A549 (cell line): ENCODE measurements around the gene PI4KA. TPM values are rescaled to one million over a fixed set of nuclear protein-coding genes. Genes with fewer than 3 reads are reported as not detected.

Experiments used
- ATAC-seq, 2 experiments: fragments of 200-7000 bp in 1 of 2; fragments of >200 bp in 1 of 2; cut with Nextera tagmentation in 1 of 2; cut with Tn5 transposase in 1 of 2; 3 replicates each; pipeline versions ENCODE4 v1.8.0 to v1.9.1; 2018 to 2020; ENCODE audit warnings: mild to moderate bottlenecking in 1 of 2, moderate library complexity in 1 of 2
- CTCF ChIA-PET: fragments of 300-600 bp; sonication (Branson Sonifier 250); formaldehyde crosslinking; extraction: SDS; loops from one replicate; lab custom pipeline; 2021; ENCODE audit warnings: antibody characterized with exemption, inconsistent platforms; lab: Yijun Ruan, JAX
- POLR2A ChIA-PET: fragments of 350-600 bp; formaldehyde crosslinking; extraction: SDS; loops from one replicate; lab custom pipeline; 2021; ENCODE audit warnings: antibody characterized with exemption, inconsistent platforms; lab: Yijun Ruan, JAX
- DNase-seq, 2 experiments: peaks; one replicate each; pipeline versions ENCODE4 v3.0.0 to v3.0.0-alpha.2; 2011 to 2016; ENCODE audit warnings: low read depth in 1 of 2, low spot score in 1 of 2
- FAIRE-seq: peaks from 2 replicates; lab custom pipeline; 2011; peaks lifted over from hg19 to GRCh38; lab: Jason Lieb, UNC
- H3K27ac ChIP-seq, 2 experiments: fragments of >200 bp; sonication (Bioruptor Twin); formaldehyde crosslinking; 3 replicates each; pipeline ENCODE4 v1.5.1; 2016 to 2017
- H3K4me1 ChIP-seq: fragments of >200 bp; sonication (Bioruptor Twin); formaldehyde crosslinking; 3 replicates; pipeline ENCODE4 v1.6.1; 2016
- H3K4me2 ChIP-seq: fragments of >200 bp; sonication (Bioruptor Twin); formaldehyde crosslinking; 3 replicates; pipeline ENCODE4 v1.6.1; 2016
- H3K4me3 ChIP-seq: fragments of >200 bp; sonication (Bioruptor Twin); formaldehyde crosslinking; 3 replicates; pipeline ENCODE4 v1.5.1; 2016
- H3K9me3 ChIP-seq: fragments of >200 bp; sonication (Bioruptor Twin); formaldehyde crosslinking; 3 replicates; pipeline ENCODE4 v1.6.1; 2016
- CEBPB ChIP-seq, 2 experiments: fragments of >200 bp in 1 of 2; sonication (Bioruptor Twin) in 1 of 2; formaldehyde crosslinking in 1 of 2; IDR thresholded peaks; 2 replicates each; pipeline ENCODE4 v1.6.1; 2012 to 2016
- CHD4 ChIP-seq: fragments of 200-600 bp; sonication (generic); IDR thresholded peaks from 2 replicates; pipeline ENCODE4 v1.6.1; 2016; ENCODE audit warnings: antibody characterized with exemption, mild to moderate bottlenecking, borderline replicate concordance
- EHF ChIP-seq: fragments of 250-450 bp; sonication (Bioruptor Pico); IDR thresholded peaks from 2 replicates; pipeline ENCODE4 v1.5.0; 2020; ENCODE audit warnings: mild to moderate bottlenecking
- EHMT2 ChIP-seq: fragments of 200-600 bp; sonication (generic); IDR thresholded peaks from 2 replicates; pipeline ENCODE4 v1.6.1; 2016; ENCODE audit warnings: antibody characterized with exemption, low read depth, mild to moderate bottlenecking, moderate library complexity
- EP300 ChIP-seq, 2 experiments: fragments of >200 bp; sonication (Bioruptor Twin); formaldehyde crosslinking; IDR thresholded peaks; 2 replicates in 1 of 2; 3 replicates in 1 of 2; pipeline ENCODE4 v1.6.1; 2016 to 2017
- FOXS1 ChIP-seq: fragments of 250-450 bp; sonication (Bioruptor Pico); IDR thresholded peaks from 2 replicates; pipeline ENCODE4 v1.5.0; 2020; ENCODE audit warnings: mild to moderate bottlenecking, moderate library complexity
- GATA3 ChIP-seq: IDR thresholded peaks from 2 replicates; pipeline ENCODE4 v1.6.1; 2012; ENCODE audit warnings: borderline replicate concordance
- HDAC2 ChIP-seq: fragments of 200-600 bp; sonication (generic); IDR thresholded peaks from 2 replicates; pipeline ENCODE4 v1.6.1; 2016
- HEYL ChIP-seq: fragments of 250-450 bp; sonication (Bioruptor Pico); IDR thresholded peaks from 2 replicates; pipeline ENCODE4 v1.8.0; 2021; ENCODE audit warnings: mild to moderate bottlenecking, moderate library complexity
- HOXA7 ChIP-seq: fragments of 250-450 bp; sonication (Bioruptor Pico); IDR thresholded peaks from 2 replicates; pipeline ENCODE4 v1.5.0; 2020; ENCODE audit warnings: mild to moderate bottlenecking, moderate library complexity
- HOXB13 ChIP-seq: fragments of 250-450 bp; sonication (Bioruptor Pico); IDR thresholded peaks from 2 replicates; pipeline ENCODE4 v1.5.0; 2020; ENCODE audit warnings: low read depth, mild to moderate bottlenecking, moderate library complexity
- HOXB5 ChIP-seq: fragments of 250-450 bp; sonication (Bioruptor Pico); IDR thresholded peaks from 2 replicates; pipeline ENCODE4 v1.5.0; 2020; ENCODE audit warnings: mild to moderate bottlenecking, moderate library complexity
- MAFK ChIP-seq: fragments of 450-650 bp; IDR thresholded peaks from 2 replicates; pipeline ENCODE4 v1.6.1; 2014; ENCODE audit not compliant: partially characterized antibody
- MYC ChIP-seq: IDR thresholded peaks from 2 replicates; pipeline ENCODE4 v1.6.1; 2012; ENCODE audit warnings: mild to moderate bottlenecking, inconsistent platforms, low read length, improper control_type of control experiment, borderline replicate concordance
- NFE2L2 ChIP-seq: fragments of 150-350 bp; conservative IDR thresholded peaks from 2 replicates; pipeline ENCODE4 v1.6.1; 2014; ENCODE audit warnings: low read length
- NR3C1 ChIP-seq: fragments of >200 bp; sonication (Bioruptor Twin); formaldehyde crosslinking; IDR thresholded peaks from 3 replicates; pipeline ENCODE4 v1.6.1; 2017
- POLR2AphosphoS2 ChIP-seq: conservative IDR thresholded peaks from 2 replicates; pipeline ENCODE4 v1.6.1; 2012; ENCODE audit warnings: low read length, improper control_type of control experiment, inconsistent platforms
- RAD21 ChIP-seq, 2 experiments: fragments of >200 bp in 1 of 2; sonication (Bioruptor Twin) in 1 of 2; formaldehyde crosslinking in 1 of 2; IDR thresholded peaks in 1 of 2; conservative IDR thresholded peaks in 1 of 2; 2 replicates in 1 of 2; 3 replicates in 1 of 2; pipeline ENCODE4 v1.6.1; 2012 to 2018; ENCODE audit warnings: inconsistent platforms in 1 of 2
- RARB ChIP-seq: fragments of 250-450 bp; sonication (Bioruptor Pico); IDR thresholded peaks from 2 replicates; pipeline ENCODE4 v1.8.0; 2021; ENCODE audit warnings: mild to moderate bottlenecking, moderate library complexity
- RFX5 ChIP-seq: fragments of 450-650 bp; IDR thresholded peaks from 2 replicates; pipeline ENCODE4 v1.7.1; 2014; ENCODE audit warnings: antibody characterized with exemption, mild to moderate bottlenecking, moderate library complexity
- RNF2 ChIP-seq: fragments of 200-600 bp; sonication (generic); IDR thresholded peaks from 2 replicates; pipeline ENCODE4 v1.6.1; 2016; ENCODE audit warnings: low read depth, mild to moderate bottlenecking, antibody characterized with exemption, moderate library complexity, borderline replicate concordance
- SREBF2 ChIP-seq: fragments of 450-650 bp; IDR thresholded peaks from 2 replicates; pipeline ENCODE4 v1.6.1; 2014; ENCODE audit warnings: mild to moderate bottlenecking, moderate library complexity
- ZC3H11A ChIP-seq: fragments of 450-650 bp; IDR thresholded peaks from 2 replicates; pipeline ENCODE4 v1.6.1; 2014; ENCODE audit warnings: antibody characterized with exemption, mild to moderate bottlenecking
- ZFP36 ChIP-seq: fragments of 450-650 bp; IDR thresholded peaks from 2 replicates; pipeline ENCODE4 v1.6.1; 2014; ENCODE audit warnings: borderline replicate concordance; ENCODE audit not compliant: partially characterized antibody
- ZSCAN20 ChIP-seq: fragments of 250-450 bp; sonication (Bioruptor Pico); IDR thresholded peaks from 2 replicates; pipeline ENCODE4 v1.8.0; 2022; ENCODE audit warnings: mild to moderate bottlenecking, moderate library complexity
- WGBS: methylation state at CpG from one replicate; pipeline ENCODE4 v1.1.6; 2017; ENCODE audit errors: missing lambda C conversion rate; 5-methylcytosine and 5-hydroxymethylcytosine counted together
- polyA plus RNA-seq, 4 experiments: library from polyadenylated mRNA; depleted of rRNA in 3 of 4; stranded (reverse); fragments of >200 nt; fragmentation: RNase III in 1 of 4; extraction: RNeasy Plus Mini Kit Qiagen cat#74134 plus additional on column Dnase treatment in 1 of 4; gene quantifications; 2 replicates in 3 of 4; 3 replicates in 1 of 4; pipeline ENCODE4 v1.2.3, GENCODE V29; 2011 to 2017
- TF ChIP-seq, protein P1 (sequence below): fragments of 250-450 bp; sonication (Bioruptor Pico); IDR thresholded peaks from 2 replicates; pipeline ENCODE4 v1.5.0; 2020; ENCODE audit warnings: low read depth, mild to moderate bottlenecking, moderate library complexity
- TF ChIP-seq, protein P2 (sequence below): IDR thresholded peaks from 2 replicates; pipeline ENCODE4 v1.6.1; 2012
- TF ChIP-seq, protein P3 (sequence below): IDR thresholded peaks from 2 replicates; pipeline ENCODE4 v1.6.1; 2012; ENCODE audit warnings: low read depth, borderline replicate concordance
- TF ChIP-seq, protein P4 (sequence below): fragments of 250-450 bp; sonication (Bioruptor Pico); IDR thresholded peaks from 2 replicates; pipeline ENCODE4 v1.5.0; 2021; ENCODE audit warnings: mild to moderate bottlenecking, moderate library complexity, borderline replicate concordance
- TF ChIP-seq, protein P5 (sequence below): fragments of 450-650 bp; IDR thresholded peaks from 2 replicates; pipeline ENCODE4 v1.6.1; 2014; ENCODE audit warnings: antibody characterized with exemption

Gene PI4KA
- polyA plus RNA-seq, 2 of the 4 experiments (the other 2 are of a cell fraction): 14.4 to 21.3 TPM

DNA sequence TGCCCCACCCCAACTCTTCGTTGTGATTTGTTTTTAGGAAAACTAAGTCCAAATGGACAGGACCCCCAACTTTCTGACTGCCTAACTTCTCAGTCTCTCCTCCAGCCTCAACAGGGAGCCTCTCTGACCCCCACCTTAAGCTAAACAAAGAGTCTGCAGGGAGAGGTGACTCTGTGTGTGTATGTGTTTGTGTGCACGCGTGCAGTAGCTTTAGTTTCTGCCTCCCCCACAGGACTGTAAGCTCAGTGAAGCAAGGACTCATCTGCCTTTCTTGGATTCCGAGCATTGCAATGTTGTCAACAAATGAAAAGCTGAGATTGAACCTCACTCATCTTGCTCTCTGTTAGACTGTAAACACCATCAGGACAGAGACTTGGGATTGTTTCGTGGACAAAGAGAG, 8.1 kb upstream of the PI4KA start:
- TF ChIP-seq RFX5 (no peak), FOXS1 (no peak), EHMT2 (no peak), RAD21 (conservative IDR thresholded peaks at IDR 0.05 in 1 of 2, IDR thresholded peaks at IDR 0.05 in 1 of 2) (no peak)
- POLR2A ChIA-PET: no interaction called here
- Histone ChIP-seq H3K4me3 (no peak overlapping the region), H3K27ac (no peak overlapping the region), H3K9me3 (no peaks in the 10 kb centered on the region), H3K4me1 (0 out of 3 replicates have a peak, but pooled peaks cover 4% of the 10 kb centered on the region), H3K4me2 (no peak overlapping the region)
- no peak for FAIRE-seq
- CTCF ChIA-PET: interaction anchor here (0.9 to 1.3 kb wide), 2 partner anchors 19 to 62 kb away, joined by 5 to 6 read pairs; no protein-coding TSS in a partner anchor
- no peak for ATAC-seq
- WGBS: 83% methylated on average over 5 of the region's 5 CpGs
- DNase-seq: no peak

DNA sequence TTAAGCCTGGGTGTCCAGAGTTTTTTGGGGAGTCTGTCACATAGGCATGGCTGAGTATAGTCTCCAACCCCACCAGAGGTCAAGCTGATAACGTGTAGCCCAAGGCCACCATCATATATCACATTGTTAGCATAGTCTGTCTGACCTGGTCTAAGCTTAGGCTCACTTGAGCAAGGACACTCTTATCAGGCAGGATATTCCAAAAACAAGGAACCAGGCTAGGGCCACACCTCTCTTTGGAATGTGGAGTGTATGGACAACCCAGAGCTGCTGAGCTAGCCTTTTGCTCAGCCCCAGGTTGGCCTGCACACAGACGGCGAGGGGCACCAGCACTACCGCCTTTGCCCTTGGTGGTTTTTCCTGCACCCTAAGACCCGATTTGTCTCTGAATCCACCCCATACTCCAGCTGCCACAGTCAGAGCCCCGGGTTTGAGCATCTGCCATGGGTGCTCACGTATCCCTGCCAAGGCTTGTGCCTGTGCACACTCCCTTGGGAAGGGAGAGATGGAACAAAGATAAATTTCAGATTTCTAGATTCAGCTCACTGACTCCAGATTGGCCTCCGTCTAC, 7.3 kb upstream of the PI4KA start:
- H3K4me1 ChIP-seq: 0 out of 3 replicates have a peak, but pooled peaks cover 4% of the 10 kb centered on the region
- no peak overlapping the region for H3K27ac ChIP-seq
- ChIA-PET CTCF (interaction anchor here (0.9 to 1.3 kb wide), 2 partner anchors 20 to 62 kb away, joined by 5 to 6 read pairs; no protein-coding TSS in a partner anchor), POLR2A (no interaction called here)
- WGBS: 93% methylated on average over 8 of the region's 8 CpGs
- DNase-seq (no peak), FAIRE-seq (no peak), ATAC-seq (peak in 1 of 2 experiments; percentile 49; a peak in 2 of 6 replicates)
- H3K4me2 ChIP-seq: no peak overlapping the region
- no peaks in the 10 kb centered on the region for H3K9me3 ChIP-seq
- no peak overlapping the region for H3K4me3 ChIP-seq
- TF ChIP-seq NR3C1 (no peak), RARB (no peak), EP300 (IDR thresholded peaks at IDR 0.05) (no peak), HOXB5 (CRISPR knock-in tag) (no peak), RFX5 (no peak), MAFK (no peak), CHD4 (no peak), ZFP36 (no peak), HOXA7 (no peak), SREBF2 (no peak), MYC (no peak), POLR2AphosphoS2 (no peak), HOXB13 (no peak), CEBPB (IDR thresholded peaks at IDR 0.05) (no peak), NFE2L2 (no peak), GATA3 (no peak)
- TF ChIP-seq, protein P1, sequence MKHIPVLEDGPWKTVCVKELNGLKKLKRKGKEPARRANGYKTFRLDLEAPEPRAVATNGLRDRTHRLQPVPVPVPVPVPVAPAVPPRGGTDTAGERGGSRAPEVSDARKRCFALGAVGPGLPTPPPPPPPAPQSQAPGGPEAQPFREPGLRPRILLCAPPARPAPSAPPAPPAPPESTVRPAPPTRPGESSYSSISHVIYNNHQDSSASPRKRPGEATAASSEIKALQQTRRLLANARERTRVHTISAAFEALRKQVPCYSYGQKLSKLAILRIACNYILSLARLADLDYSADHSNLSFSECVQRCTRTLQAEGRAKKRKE (CRISPR knock-in tag): no peak
- TF ChIP-seq, protein P2, sequence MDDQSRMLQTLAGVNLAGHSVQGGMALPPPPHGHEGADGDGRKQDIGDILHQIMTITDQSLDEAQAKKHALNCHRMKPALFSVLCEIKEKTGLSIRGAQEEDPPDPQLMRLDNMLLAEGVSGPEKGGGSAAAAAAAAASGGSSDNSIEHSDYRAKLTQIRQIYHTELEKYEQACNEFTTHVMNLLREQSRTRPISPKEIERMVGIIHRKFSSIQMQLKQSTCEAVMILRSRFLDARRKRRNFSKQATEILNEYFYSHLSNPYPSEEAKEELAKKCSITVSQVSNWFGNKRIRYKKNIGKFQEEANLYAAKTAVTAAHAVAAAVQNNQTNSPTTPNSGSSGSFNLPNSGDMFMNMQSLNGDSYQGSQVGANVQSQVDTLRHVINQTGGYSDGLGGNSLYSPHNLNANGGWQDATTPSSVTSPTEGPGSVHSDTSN: no peak

DNA sequence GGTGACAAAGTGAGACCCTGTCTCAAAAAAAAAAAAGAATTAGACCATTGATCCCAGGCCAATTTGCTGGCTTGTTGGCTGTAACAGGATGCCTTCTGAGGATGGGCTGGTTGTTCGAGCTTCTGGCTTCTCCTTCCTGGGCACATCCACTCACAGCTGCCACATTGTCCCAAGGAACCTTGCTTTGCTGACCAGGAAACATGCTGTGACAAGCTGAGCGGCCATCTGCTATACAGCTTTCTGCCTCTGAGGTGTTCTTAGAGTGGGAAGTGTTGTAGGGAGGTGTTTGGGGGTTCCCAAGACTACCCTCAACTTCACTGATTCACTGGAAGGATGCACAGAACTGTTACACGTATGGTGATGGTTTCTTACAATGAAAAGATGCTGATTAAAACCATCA, 6.7 kb upstream of the PI4KA start:
- Histone ChIP-seq H3K9me3 (no peaks in the 10 kb centered on the region), H3K4me2 (no peak overlapping the region), H3K4me1 (0 out of 3 replicates have a peak, but pooled peaks cover 4% of the 10 kb centered on the region), H3K27ac (no peak overlapping the region), H3K4me3 (no peak overlapping the region)
- ChIA-PET CTCF (no interaction called here), POLR2A (no interaction called here)
- TF ChIP-seq, protein P3, sequence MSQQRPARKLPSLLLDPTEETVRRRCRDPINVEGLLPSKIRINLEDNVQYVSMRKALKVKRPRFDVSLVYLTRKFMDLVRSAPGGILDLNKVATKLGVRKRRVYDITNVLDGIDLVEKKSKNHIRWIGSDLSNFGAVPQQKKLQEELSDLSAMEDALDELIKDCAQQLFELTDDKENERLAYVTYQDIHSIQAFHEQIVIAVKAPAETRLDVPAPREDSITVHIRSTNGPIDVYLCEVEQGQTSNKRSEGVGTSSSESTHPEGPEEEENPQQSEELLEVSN: no peak
- TF ChIP-seq RNF2 (no peak), POLR2AphosphoS2 (no peak), HEYL (no peak), EP300 (IDR thresholded peaks at IDR 0.05) (no peak), GATA3 (no peak), ZSCAN20 (no peak), EHF (no peak), NR3C1 (no peak), HDAC2 (no peak), CEBPB (IDR thresholded peaks at IDR 0.05) (no peak), FOXS1 (no peak), ZC3H11A (no peak)
- TF ChIP-seq, protein P4, sequence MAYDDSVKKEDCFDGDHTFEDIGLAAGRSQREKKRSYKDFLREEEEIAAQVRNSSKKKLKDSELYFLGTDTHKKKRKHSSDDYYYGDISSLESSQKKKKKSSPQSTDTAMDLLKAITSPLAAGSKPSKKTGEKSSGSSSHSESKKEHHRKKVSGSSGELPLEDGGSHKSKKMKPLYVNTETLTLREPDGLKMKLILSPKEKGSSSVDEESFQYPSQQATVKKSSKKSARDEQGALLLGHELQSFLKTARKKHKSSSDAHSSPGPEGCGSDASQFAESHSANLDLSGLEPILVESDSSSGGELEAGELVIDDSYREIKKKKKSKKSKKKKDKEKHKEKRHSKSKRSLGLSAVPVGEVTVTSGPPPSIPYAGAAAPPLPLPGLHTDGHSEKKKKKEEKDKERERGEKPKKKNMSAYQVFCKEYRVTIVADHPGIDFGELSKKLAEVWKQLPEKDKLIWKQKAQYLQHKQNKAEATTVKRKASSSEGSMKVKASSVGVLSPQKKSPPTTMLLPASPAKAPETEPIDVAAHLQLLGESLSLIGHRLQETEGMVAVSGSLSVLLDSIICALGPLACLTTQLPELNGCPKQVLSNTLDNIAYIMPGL (CRISPR knock-in tag): no peak
- TF ChIP-seq, protein P5, sequence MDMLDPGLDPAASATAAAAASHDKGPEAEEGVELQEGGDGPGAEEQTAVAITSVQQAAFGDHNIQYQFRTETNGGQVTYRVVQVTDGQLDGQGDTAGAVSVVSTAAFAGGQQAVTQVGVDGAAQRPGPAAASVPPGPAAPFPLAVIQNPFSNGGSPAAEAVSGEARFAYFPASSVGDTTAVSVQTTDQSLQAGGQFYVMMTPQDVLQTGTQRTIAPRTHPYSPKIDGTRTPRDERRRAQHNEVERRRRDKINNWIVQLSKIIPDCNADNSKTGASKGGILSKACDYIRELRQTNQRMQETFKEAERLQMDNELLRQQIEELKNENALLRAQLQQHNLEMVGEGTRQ: no peak
- ATAC-seq (no peak), FAIRE-seq (no peak), DNase-seq (no peak)
- 89% methylated on average over 3 of the region's 3 CpGs for WGBS
